Right forelimb (tissue), 1 donor: ENCODE measurements around the gene SPSB3.
"Not testable (repeated sequence)": the region's sequence is repeated elsewhere in the genome, so short reads cannot be mapped to it uniquely, and the experiment has no call there.

ENCODE experiments used
- DNase-seq: peaks from one replicate; pipeline ENCODE4 v3.0.0-alpha.2; 2018

The SPSB3 gene

DNA sequence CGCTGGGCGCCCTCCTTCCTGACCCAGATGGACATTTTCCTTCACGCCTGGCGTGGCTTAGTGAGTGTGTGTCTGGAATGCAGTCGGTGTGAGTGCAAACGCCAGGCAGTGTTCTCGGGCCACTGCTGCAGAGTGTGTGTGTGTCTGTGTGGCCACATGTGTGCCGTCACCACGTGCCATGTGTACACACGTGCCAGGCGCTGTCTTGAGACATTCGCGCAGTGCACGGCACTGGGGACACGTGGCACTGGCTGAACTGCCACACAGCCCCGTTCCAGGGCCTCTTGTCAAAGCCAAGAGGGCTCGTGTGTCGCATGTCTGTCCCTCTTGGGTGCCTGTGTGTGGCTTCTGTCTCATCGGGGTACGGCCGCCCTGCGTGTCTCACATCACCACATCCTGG lies 47.6 kb downstream of the SPSB3 start:
- DNase-seq: no peak

DNA sequence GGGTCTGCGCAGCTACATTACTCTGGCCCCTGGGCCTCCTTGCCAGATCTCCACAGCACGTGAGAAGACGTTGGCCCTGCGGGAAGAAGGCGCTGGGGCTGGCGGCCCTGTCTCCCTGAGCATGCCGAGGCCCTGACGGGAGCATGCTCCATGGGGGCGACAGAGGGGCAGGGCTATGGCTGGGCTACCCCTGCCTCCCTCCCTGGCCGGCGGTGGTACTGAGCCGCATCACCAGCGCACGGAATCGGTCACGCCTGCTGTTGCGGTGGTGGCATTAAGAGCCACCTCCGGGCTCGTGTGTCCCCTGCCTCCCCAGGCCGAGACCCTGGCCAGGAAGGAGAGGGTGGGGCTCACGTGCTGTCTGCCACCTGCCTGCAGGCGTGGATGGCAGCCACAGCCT lies 48.2 kb downstream of the SPSB3 start:
- DNase-seq: no peak

DNA sequence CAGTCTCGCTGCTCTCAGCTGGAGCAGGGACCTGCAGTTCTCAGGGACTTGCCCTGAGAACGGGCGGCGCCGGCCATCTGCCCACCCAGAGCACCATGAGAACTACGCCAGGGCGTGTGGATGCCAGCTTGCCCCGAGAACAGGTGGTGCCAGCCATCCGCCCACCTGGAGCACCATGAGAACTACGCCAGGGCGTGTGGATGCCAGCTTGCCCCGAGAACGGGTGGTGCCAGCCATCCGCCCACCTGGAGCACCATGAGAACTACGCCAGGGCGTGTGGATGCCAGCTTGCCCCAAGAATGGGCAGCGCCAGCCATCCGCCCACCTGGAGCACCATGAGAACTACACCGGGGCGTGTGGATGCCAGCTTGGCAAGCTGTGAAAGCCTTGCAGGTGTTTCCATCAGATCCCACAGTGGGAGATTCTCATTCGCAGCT lies 49.8 kb downstream of the SPSB3 start:
- DNase-seq: not testable (repeated sequence)

DNA sequence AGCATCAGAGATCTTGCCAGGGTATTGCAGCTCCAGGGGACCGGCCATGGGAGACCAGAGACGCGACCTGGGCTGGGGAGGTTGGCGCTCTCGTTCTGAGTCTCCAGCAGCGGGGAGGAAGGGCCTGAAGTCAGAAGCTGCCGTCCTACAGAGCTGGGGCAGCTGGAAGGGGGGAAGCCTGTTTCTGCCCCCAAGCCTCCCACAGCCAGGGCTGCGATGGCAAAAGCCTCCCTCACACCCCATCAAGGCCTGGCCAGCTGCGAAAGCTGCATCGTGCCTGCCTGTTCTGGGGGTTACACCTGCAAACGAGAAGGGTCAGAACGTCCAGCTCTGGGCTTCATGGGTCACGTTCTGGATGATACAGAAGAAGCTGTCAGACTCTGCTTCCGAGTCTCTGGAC lies 50.3 kb downstream of the SPSB3 start:
- no peak for DNase-seq

DNA sequence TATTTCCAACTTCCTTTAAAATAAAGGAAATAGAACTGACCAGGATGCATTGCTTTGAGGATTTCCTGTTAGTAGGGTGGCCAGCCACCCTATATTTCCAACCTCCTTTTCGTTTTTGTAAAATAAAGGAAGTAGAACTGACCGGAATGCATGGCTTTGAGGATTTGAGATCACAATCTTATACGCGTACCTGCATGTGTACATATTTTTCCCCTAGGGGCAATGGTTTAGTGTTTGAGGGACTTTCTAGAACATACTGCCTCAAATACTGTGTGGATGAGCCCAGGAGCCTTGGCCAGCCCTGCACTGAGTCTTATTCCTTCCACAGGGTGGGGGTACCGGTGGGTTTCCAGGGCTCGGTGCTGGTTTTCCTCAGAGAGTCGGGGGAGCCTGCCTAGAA lies 50.8 kb downstream of the SPSB3 start:
- no peak for DNase-seq

DNA sequence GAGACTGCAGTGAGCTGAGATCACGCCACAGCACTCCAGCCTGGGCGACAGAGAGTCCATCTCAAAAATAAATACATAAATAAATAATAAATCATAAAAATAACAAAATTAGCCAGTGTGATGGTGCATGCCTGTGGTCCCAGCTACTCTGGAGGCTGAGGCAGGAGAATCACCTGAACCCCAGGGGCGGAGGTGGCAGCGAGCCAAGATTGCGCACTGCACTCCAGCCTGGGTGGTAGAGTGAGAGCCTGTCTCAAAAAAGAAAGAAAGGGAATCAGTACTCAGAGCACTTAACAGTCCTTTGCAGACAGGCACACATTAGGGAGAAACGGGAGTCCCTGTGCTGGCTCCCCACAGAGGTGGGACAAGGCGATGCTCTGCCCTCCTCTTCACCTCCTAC lies 51.3 kb downstream of the SPSB3 start:
- DNase-seq: no peak

DNA sequence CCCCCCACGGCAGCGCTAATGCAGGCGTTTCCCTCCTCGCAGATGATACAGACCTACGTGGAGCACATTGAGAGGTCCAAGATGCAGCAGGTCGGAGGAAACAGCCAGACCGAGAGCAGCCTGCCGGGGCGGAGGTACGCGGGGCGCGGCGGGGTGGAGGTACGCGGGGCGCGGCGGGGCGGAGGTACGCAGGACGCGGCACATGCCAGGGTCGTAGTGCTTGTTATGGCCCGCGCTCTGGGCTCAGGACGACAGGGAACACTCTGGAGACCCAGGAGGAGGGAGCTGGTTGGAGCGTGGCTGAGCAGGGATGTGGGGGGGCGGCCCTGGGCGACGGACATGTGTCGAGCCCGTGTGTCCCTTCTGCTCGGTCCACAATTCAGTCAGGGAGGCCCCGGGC lies 52.9 kb downstream of the SPSB3 start:
- DNase-seq: no peak

DNA sequence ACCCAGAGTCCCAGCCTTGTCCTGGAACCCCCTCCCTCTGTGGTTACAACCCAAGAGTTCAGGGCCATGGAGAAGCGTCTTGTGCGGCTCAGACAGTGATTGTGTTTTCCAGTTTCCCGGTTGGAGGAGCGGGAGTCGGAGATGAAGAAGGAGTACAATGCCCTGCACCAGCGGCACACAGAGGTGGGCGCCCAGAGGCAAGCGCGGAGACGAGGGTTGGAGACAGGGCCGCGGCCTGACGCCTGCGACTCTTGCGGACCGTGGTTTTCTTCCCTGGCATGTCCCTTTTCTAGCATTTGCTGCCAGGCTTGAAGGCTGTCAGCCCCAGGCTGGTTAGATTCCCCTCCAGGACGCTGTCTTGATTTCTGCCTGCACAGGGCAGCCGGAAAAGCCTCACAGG lies 53.3 kb downstream of the SPSB3 start:
- no peak for DNase-seq

DNA sequence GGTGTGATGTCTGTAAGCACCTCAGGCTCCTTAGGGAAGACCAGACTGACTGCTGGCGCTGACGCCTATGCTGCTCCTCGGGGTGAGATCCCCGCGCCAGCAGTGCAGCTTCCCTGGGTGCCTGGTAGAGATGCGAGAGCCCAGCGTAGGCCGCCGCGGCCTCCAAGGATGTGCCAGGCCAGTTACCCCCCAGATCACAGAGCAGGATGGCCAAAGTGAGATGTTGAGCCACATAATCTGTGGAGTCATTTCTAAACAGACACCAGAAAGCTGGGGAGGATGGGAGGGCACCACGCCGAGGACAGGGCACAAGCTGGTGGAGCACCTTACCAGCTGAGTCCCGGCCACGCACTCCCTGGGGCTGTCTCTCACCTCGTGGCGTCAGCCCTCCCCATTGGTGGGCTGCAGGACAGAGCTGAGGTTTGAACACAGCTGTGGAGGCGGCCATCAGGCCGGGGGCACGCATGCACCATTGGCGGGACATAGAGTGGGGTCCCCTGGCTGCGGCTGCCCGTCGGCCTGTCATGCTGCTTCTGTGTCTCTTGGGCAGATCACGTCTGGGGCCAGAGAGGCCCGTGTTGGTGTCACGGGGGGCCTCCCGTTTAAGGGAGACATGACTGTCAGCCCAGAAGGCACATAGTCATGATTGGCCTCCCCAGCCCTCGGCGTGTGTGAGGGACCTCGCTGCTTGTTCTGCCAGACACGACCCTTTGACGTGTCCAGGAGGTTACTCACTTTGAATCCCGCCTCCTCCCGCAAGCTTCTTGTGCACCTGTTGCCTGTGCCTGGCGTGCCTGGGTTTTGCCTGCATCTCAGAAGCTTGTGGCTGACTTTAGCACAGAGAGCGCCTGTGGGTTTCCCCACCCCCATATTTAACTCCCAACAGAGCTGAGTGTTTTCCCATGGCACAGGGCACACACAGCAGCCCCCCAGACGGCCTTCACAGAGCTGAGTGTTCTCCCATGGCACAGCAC lies 54.4 kb downstream of the SPSB3 start:
- DNase-seq: no peak
